Spleen (tissue), 7 donors: Measurements from ENCODE around the gene ZNF581.

ENCODE experiments used
- POLR2AphosphoS5 ChIP-seq, 3 donors: sonication (generic); formaldehyde crosslinking; IDR thresholded peaks; one replicate each; pipeline ENCODE4 v1.5.1; 2017; ENCODE audit warnings: antibody characterized with exemption in 3 of 3
- TF ChIP-seq, protein P1 (sequence below), 11 experiments: fragments of 200-600 bp in 7 of 11; fragments of 450-650 bp in 4 of 11; sonication (generic) in 4 of 11; IDR thresholded peaks in 8 of 11; conservative IDR thresholded peaks in 3 of 11; 1 replicate in 7 of 11; 2 replicates in 4 of 11; pipeline versions ENCODE4 v1.4.0 to v1.8.0; 2016 to 2021; ENCODE audit warnings: antibody characterized with exemption in 11 of 11, inconsistent platforms in 4 of 11, mild to moderate bottlenecking in 1 of 11
- donor health status: DM: no; HTN: no; CAD: no; lungs with moderate emphysema.
- donor health status: DM: no; HTN: no; CAD: no.
- donor health status: DM: no; HTN: no; CAD: no.

DNA sequence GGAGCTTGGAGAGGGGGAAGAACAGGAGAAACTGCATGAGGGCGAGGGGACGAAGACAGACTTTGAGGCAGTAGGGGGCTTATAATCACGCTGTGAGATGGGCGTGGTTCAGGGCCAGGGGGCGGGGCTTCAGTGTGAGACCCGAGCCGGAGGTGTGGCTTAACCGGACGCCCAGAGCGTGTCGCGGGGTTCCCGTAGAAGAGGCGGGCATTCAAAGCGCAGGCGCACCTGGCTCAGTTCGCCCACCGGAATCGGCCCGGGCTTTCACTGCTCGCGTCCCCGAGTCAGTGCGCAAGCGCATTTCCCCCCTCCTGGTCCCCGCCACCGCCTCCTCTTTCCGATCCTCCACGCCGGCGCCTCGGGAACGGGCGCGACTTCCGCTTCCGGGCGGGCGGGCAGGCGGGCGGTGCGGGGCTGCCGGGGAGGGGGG, 38.2 kb upstream of the ZNF581 start:
- TF ChIP-seq, protein P1, sequence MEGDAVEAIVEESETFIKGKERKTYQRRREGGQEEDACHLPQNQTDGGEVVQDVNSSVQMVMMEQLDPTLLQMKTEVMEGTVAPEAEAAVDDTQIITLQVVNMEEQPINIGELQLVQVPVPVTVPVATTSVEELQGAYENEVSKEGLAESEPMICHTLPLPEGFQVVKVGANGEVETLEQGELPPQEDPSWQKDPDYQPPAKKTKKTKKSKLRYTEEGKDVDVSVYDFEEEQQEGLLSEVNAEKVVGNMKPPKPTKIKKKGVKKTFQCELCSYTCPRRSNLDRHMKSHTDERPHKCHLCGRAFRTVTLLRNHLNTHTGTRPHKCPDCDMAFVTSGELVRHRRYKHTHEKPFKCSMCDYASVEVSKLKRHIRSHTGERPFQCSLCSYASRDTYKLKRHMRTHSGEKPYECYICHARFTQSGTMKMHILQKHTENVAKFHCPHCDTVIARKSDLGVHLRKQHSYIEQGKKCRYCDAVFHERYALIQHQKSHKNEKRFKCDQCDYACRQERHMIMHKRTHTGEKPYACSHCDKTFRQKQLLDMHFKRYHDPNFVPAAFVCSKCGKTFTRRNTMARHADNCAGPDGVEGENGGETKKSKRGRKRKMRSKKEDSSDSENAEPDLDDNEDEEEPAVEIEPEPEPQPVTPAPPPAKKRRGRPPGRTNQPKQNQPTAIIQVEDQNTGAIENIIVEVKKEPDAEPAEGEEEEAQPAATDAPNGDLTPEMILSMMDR (IDR thresholded peaks at IDR 0.05 in 8 of 11, conservative IDR thresholded peaks at IDR 0.05 in 3 of 11) = no peak
- TF ChIP-seq POLR2AphosphoS5 (IDR thresholded peaks at IDR 0.05) = peak; percentile 84 to 92 (median 89)
